D721Med (cell line): ENCODE measurements around the gene MCOLN2.
"Not testable (repeated sequence)": the region's sequence is repeated elsewhere in the genome, so short reads cannot be mapped to it uniquely, and the experiment has no call there.

Experiments used
- DNase-seq: peaks from one replicate; pipeline ENCODE4 v3.0.0; 2011; ENCODE audit warnings: low spot score; ENCODE audit not compliant: insufficient read length
- FAIRE-seq: peaks from 2 replicates; lab custom pipeline; 2011; peaks lifted over from hg19 to GRCh38; lab: Jason Lieb, UNC
- TF ChIP-seq, protein P1 (sequence below): IDR thresholded peaks from 2 replicates; pipeline ENCODE4 v1.5.1; 2012; ENCODE audit warnings: mild to moderate bottlenecking, control low read depth; ENCODE audit not compliant: insufficient read depth; ENCODE audit errors: missing control alignments

Gene MCOLN2

DNA sequence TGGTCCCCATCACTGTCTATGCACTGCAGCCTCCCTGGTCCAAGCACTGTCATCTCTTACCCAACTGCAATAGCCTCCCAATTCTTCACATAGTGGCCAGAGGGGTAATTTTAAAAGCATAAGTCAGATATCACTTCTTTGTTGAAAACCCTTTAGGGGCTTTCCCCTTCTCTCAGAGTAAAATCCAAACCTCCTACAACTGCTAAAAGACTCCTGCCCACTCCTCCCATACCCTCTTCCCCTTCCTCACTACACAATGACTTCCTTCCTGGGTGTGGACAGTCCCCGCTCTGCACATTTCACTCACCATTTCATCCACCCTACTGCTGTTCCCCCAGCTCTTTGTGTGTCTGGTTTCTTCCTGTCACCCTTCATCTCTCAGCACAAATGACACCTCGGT lies 8.3 kb downstream of the MCOLN2 start:
- FAIRE-seq (no peak), DNase-seq (no peak)

DNA sequence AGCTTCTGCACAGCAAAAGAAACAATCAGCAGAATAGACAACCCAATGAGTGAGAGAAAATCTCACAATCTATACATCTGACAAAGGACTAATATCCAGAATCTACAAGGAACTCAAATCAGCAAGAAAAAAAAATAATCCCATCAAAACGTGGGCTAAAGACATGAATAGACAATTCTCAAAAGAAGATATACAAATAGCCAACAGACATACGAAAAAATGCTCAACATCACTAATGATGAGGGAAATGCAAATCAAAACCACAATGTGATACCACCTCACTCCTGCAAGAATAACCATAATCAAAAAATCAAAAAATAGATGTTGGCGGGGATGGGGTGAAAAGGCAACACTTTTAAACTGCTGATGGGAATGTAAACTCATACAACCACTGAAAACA lies 10.4 kb downstream of the MCOLN2 start:
- not testable (repeated sequence) for FAIRE-seq

More for the DNA sequence above, 8.3 kb downstream of the MCOLN2 start:
- TF ChIP-seq, protein P1, sequence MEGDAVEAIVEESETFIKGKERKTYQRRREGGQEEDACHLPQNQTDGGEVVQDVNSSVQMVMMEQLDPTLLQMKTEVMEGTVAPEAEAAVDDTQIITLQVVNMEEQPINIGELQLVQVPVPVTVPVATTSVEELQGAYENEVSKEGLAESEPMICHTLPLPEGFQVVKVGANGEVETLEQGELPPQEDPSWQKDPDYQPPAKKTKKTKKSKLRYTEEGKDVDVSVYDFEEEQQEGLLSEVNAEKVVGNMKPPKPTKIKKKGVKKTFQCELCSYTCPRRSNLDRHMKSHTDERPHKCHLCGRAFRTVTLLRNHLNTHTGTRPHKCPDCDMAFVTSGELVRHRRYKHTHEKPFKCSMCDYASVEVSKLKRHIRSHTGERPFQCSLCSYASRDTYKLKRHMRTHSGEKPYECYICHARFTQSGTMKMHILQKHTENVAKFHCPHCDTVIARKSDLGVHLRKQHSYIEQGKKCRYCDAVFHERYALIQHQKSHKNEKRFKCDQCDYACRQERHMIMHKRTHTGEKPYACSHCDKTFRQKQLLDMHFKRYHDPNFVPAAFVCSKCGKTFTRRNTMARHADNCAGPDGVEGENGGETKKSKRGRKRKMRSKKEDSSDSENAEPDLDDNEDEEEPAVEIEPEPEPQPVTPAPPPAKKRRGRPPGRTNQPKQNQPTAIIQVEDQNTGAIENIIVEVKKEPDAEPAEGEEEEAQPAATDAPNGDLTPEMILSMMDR, result no peak

DNA sequence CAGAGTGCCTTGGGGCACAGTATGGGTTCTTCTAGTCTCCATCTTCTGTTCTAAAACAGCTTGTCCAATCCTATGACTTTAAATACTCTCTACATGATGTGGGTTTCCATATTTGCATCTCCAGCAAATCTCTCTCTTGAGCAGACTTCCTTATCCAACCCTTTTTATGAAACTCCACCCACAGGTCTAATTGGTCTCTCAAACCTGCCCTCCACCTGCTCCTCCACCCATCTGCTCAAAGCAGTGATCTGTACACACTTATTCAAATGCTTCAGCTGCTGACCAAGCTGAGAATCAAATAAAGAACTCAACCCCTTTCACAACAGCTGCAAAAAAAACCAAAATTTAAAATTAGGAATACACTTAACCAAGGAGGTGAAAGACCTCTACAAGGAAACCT lies 11.5 kb downstream of the MCOLN2 start:
- TF ChIP-seq, protein P1, result no peak
- DNase-seq (no peak), FAIRE-seq (no peak)

More for the DNA sequence above, 10.4 kb downstream of the MCOLN2 start:
- not testable (repeated sequence) for DNase-seq

DNA sequence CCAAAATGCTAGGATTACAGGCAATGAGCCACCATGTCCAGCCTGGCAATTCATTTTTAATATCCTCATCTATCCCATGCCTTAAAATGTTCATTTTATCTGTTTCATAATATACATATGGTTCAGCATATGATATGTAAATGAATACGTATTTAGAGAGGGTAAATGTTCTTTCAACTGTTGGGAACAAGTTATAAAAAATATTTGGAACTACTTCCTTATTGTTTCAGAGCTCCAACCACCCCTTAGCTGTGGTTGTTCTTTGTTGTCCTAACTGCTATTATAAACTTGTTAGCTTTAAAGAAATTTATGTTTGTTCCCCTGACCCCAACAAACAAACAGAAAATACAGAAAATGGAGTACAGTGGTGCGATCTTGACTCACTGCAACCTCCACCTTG lies 14.5 kb downstream of the MCOLN2 start:
- TF ChIP-seq, protein P1, result no peak
- FAIRE-seq, result no peak

DNA sequence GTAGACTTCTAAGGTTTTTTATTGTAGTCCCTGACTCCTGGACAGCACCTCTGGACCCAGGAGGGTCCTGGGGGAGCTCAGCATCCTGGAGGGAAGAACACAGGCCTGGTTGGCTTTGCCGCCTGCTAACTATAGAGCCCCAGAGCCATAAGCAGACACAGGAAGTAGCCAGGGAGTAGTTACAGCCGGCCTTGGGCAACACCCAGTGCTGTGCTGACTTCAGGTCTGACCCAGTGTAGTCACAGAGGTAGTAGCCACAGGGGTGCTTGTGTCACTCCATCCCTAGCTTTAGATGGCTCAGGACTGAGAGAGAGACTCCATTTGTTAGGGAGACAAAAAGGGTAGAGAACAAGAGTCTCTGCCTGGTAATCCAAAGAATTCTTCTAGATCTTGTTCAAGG lies 21.9 kb downstream of the MCOLN2 start:
- TF ChIP-seq, protein P1, result no peak
- FAIRE-seq (no peak), DNase-seq (no peak)

More for the DNA sequence above, 14.5 kb downstream of the MCOLN2 start:
- no peak for DNase-seq

DNA sequence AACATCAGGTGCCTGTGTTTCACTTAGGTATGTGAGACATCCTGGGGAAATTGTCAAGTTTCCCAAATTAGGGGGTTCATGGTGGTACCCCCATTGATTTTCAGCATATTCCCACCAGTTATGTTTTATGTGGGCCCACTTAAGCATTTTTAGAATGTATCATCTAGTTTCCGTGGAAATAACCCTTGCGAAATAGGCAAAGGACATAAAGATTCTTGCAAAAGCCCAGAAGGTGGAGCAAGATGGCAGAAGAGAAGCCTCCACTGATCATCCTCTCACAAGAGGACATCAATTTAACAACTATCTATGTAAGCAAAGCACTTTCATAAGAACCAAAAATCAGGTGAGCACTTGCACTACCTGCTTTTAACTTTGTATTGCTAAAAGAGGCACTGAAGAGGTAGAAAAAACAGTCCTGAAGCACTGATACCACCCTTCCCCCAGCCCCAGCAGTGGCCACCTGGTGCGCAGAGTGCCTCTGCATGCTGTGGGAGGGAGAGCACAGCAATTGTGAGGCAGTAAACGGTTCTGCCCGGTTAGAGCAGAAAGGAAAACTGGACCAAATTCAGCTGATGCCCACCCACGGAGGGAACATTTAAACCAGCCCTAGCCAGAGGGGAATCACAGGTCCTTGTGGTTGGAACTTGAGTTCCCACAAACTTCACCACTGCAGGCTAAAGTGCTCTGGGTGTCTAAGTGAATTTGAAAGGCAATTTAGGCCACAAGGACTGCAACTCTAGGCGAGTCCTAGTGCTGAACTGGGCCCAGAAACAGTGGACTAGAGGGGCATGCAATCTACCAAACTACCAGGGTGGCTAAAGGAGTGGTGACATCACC lies 23.2 kb downstream of the MCOLN2 start:
- FAIRE-seq (no peak), DNase-seq (no peak)
- TF ChIP-seq, protein P1, result no peak

DNA sequence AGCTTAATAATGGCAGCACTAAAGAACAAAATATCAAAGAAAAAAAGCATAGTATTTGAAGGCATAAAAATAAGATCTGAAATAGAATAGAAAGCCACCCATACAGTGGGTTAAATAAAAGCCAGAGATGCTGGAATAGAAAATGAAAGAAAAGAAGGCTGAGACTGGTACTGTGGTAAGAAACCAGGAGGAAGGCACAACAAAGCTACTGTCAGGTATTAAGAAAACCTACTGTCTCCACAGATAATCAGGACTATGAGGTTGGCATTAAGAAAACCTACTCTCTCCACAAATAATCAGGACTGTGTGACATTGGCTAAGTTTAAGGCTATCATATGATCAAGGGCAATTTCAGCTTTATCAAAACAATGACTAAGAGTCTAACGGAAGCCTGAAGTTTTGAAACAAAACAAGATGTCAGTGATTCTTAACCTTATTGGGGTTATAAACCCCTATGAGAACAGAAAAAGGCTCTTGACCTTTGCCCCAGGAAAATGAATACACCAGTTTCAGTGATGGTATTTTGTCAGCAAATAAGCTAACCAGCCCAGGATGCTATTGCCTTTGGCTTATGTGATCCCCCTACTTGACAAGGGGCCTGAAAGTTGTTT lies 24.4 kb downstream of the MCOLN2 start:
- TF ChIP-seq, protein P1, result no peak
- no peak for DNase-seq
- FAIRE-seq, result no peak
